ENCODE results near the gene RTP2. TPM values are rescaled to one million over a fixed set of nuclear protein-coding genes. Genes with fewer than 3 reads are reported as not detected.

RTP2 gene
- total and polyA plus RNA-seq, 10 of the 15 experiments (the other 5 are each of a cell fraction or from before 2014, with no cell fraction given), result not detected

GRCh38 chr3:187748050-187748481, 45.7 kb upstream of the RTP2 start (continued):
- TF ChIP-seq NFIC (IDR thresholded peaks at IDR 0.05; ENCODE audit: low read depth, low read length) (no peak), BHLHE40 (IDR thresholded peaks at IDR 0.05; ENCODE audit: borderline replicate concordance in 1 of 2, low read depth in 2 of 2, low read length in 1 of 2) (no peak), IKZF1 (conservative IDR thresholded peaks at IDR 0.05) (0 out of 2 replicates have a peak, but pooled peaks have one; percentile 26), MEF2B (IDR thresholded peaks at IDR 0.05; ENCODE audit: partially characterized antibody, poor library complexity, severe bottlenecking) (no peak), CEBPZ (IDR thresholded peaks at IDR 0.05; ENCODE audit: low read depth, low read length) (no peak), ESRRA (IDR thresholded peaks at IDR 0.05; ENCODE audit: low read length) (no peak), CTCF (IDR thresholded peaks at IDR 0.05 in 2 of 3, conservative IDR thresholded peaks at IDR 0.05 in 1 of 3; ENCODE audit: control insufficient read depth in 2 of 3, extremely low read depth in 1 of 3, insufficient read depth in 1 of 3, low read depth in 3 of 3, low read length in 3 of 3) (peak; percentile 91 to 97 (median 94); a peak in 5 of 6 replicates), NR2C2 (IDR thresholded peaks at IDR 0.05; ENCODE audit: borderline replicate concordance, control insufficient read depth, insufficient read length, low read depth) (no peak), IRF3 (IDR thresholded peaks at IDR 0.05) (no peak), EP300 (IDR thresholded peaks at IDR 0.05; ENCODE audit: borderline replicate concordance in 1 of 2, control insufficient read depth in 1 of 2, low read depth in 2 of 2, low read length in 2 of 2) (no peak), SPI1 (IDR thresholded peaks at IDR 0.05; ENCODE audit: borderline replicate concordance, insufficient read depth, low read depth, low read length) (no peak), POLR2AphosphoS2 (IDR thresholded peaks at IDR 0.05; ENCODE audit: low read depth, low read length) (no peak), SMAD5 (IDR thresholded peaks at IDR 0.05; ENCODE audit: low read depth) (no peak), YY1 (IDR thresholded peaks at IDR 0.05; ENCODE audit: low read depth, low read length) (peak; percentile 80; the same call in 1 of the 2 replicates), SKIL (IDR thresholded peaks at IDR 0.05; ENCODE audit: low read depth, poor library complexity, severe bottlenecking) (no peak), EZH2 (IDR thresholded peaks at IDR 0.05; ENCODE audit: borderline replicate concordance, control insufficient read depth, low read depth, low read length) (no peak), KLF5 (IDR thresholded peaks at IDR 0.05; ENCODE audit: partially characterized antibody) (no peak), POLR2A (IDR thresholded peaks at IDR 0.05; ENCODE audit: low read depth, low read length) (no peak), LARP7 (IDR thresholded peaks at IDR 0.05) (no peak)
- TF ChIP-seq, protein P1, sequence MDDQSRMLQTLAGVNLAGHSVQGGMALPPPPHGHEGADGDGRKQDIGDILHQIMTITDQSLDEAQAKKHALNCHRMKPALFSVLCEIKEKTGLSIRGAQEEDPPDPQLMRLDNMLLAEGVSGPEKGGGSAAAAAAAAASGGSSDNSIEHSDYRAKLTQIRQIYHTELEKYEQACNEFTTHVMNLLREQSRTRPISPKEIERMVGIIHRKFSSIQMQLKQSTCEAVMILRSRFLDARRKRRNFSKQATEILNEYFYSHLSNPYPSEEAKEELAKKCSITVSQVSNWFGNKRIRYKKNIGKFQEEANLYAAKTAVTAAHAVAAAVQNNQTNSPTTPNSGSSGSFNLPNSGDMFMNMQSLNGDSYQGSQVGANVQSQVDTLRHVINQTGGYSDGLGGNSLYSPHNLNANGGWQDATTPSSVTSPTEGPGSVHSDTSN (IDR thresholded peaks at IDR 0.05; ENCODE audit: insufficient replicate concordance, low read depth, low read length), result no peak

Measured in GM12878 (cell line).